PFSK-1 (cell line): ENCODE results near the gene MSS51.

Experiments
- FOXP2 ChIP-seq: optimal IDR thresholded peaks from 2 replicates; pipeline ENCODE3; 2011; ENCODE audit warnings: borderline replicate concordance, control low read depth, inconsistent platforms; ENCODE audit not compliant: insufficient read depth; ENCODE audit errors: extremely low read length, extremely low read depth
- POLR2AphosphoS5 ChIP-seq: IDR thresholded peaks from 2 replicates; pipeline ENCODE4 v1.6.1; 2012; ENCODE audit warnings: low read depth, mild to moderate bottlenecking, control low read depth, low read length, moderate library complexity
- REST ChIP-seq, 2 experiments: IDR thresholded peaks; 2 replicates each; pipeline versions ENCODE4 v1.6.1 to v1.8.0; 2011 to 2012; ENCODE audit warnings: low read depth in 2 of 2, low read length in 2 of 2, control low read depth in 1 of 2, inconsistent platforms in 1 of 2, mild to moderate bottlenecking in 1 of 2, moderate library complexity in 1 of 2; ENCODE audit not compliant: insufficient read depth in 1 of 2
- SIN3A ChIP-seq: IDR thresholded peaks from 2 replicates; pipeline ENCODE4 v1.6.1; 2012; ENCODE audit warnings: mild to moderate bottlenecking, low read length, moderate library complexity, borderline replicate concordance; ENCODE audit not compliant: insufficient read depth
- TAF1 ChIP-seq: IDR thresholded peaks from 2 replicates; pipeline ENCODE4 v1.6.1; 2012; ENCODE audit warnings: low read length, control low read depth, borderline replicate concordance; ENCODE audit not compliant: insufficient read depth

Gene MSS51

GRCh38 chr10:73388228-73388627, 45.1 kb downstream of the MSS51 start:
- TF ChIP-seq REST (IDR thresholded peaks at IDR 0.05; ENCODE audit: insufficient read depth in 1 of 2, low read depth in 2 of 2, low read length in 2 of 2): no peak
- no peak for TF ChIP-seq SIN3A
- TF ChIP-seq POLR2AphosphoS5: no peak
- no peak for TF ChIP-seq FOXP2
- TF ChIP-seq TAF1: no peak

- TF ChIP-seq FOXP2 (no peak), TAF1 (no peak)
Observed at GRCh38 chr10:73386583-73386982, 46.8 kb downstream of the MSS51 start.

GRCh38 chr10:73379064-73379748, 54.2 kb downstream of the MSS51 start:
- no peak for TF ChIP-seq REST (IDR thresholded peaks at IDR 0.05; ENCODE audit: insufficient read depth in 1 of 2, low read depth in 2 of 2, low read length in 2 of 2)
- TF ChIP-seq SIN3A: no peak
- no peak for TF ChIP-seq FOXP2
- no peak for TF ChIP-seq POLR2AphosphoS5
- TF ChIP-seq TAF1: no peak

GRCh38 chr10:73376679-73377078, 56.7 kb downstream of the MSS51 start:
- TF ChIP-seq POLR2AphosphoS5 (no peak), FOXP2 (no peak), TAF1 (no peak), REST (IDR thresholded peaks at IDR 0.05; ENCODE audit: insufficient read depth in 1 of 2, low read depth in 2 of 2, low read length in 2 of 2) (no peak), SIN3A (no peak)
